HepG2 (cell line): ENCODE measurements around the gene JTB. TPM values are rescaled to one million over a fixed set of nuclear protein-coding genes. Genes with fewer than 3 reads are reported as not detected.
A peak's percentile ranks its signal among the peaks of the same experiment; 100 is the strongest.

ENCODE experiments used
- ATAC-seq: fragments of 200-7000 bp; cut with Tn5 transposase; 3 replicates; pipeline ENCODE4 v1.9.1; 2020; ENCODE audit warnings: mild to moderate bottlenecking, moderate library complexity
- BruUV-seq: library from RNA; stranded (reverse); fragments of 400-500 nt; replicated peaks from 2 replicates; lab custom pipeline; 2021; lab: Mats Ljungman, UMichigan
- CTCF ChIA-PET: fragments of 300-600 bp; formaldehyde crosslinking; extraction: SDS; loops from one replicate; lab custom pipeline; 2021; ENCODE audit warnings: low total read pairs, inconsistent platforms, low intra/inter-chr PET ratio; lab: Yijun Ruan, JAX
- POLR2A ChIA-PET: fragments of 350-600 bp; sonication (Branson Sonifier 250); formaldehyde crosslinking; loops from one replicate; lab custom pipeline; 2020; ENCODE audit warnings: antibody characterized with exemption, inconsistent platforms; lab: Yijun Ruan, JAX
- DNase-seq: peaks from one replicate; pipeline ENCODE4 v3.0.0-alpha.2; 2015; ENCODE audit warnings: low spot score
- FAIRE-seq: peaks from 3 replicates; lab custom pipeline; 2011; peaks lifted over from hg19 to GRCh38; lab: Jason Lieb, UNC
- H2AFZ ChIP-seq: one replicate; pipeline ENCODE4 v1.6.1; 2011; ENCODE audit warnings: low read length, inconsistent platforms
- H3K27ac ChIP-seq: fragments of 300-600 bp; 3 replicates; pipeline ENCODE4 v1.8.0; 2011; ENCODE audit warnings: mixed run types, mild to moderate bottlenecking, mixed read lengths, low read length, inconsistent platforms; ENCODE audit not compliant: insufficient read depth; ENCODE audit errors: extremely low read length
- H3K27me3 ChIP-seq, 2 experiments: fragments of 200-600 bp in 1 of 2; 2 replicates in 1 of 2; 3 replicates in 1 of 2; pipeline versions ENCODE4 v1.6.0 to v1.8.0; 2011; ENCODE audit warnings: low read length in 2 of 2, mild to moderate bottlenecking in 2 of 2, moderate library complexity in 2 of 2, inconsistent platforms in 1 of 2; ENCODE audit not compliant: insufficient read depth in 2 of 2, control insufficient read depth in 1 of 2
- H3K36me3 ChIP-seq, 2 experiments: fragments of 200-600 bp in 1 of 2; replicated peaks in 1 of 2; 2 replicates in 1 of 2; 3 replicates in 1 of 2; pipeline versions ENCODE4 v1.5.1 to v1.8.0; 2011; ENCODE audit warnings: low read length in 2 of 2, inconsistent platforms in 1 of 2; ENCODE audit not compliant: insufficient read depth in 2 of 2, control insufficient read depth in 1 of 2
- H3K4me1 ChIP-seq: 2 replicates; pipeline ENCODE4 v1.5.1; 2012; ENCODE audit warnings: low read length, inconsistent platforms; ENCODE audit not compliant: insufficient read depth
- H3K4me2 ChIP-seq: 2 replicates; pipeline ENCODE4 v1.6.0; 2011; ENCODE audit warnings: low read depth, low read length, inconsistent platforms
- H3K4me3 ChIP-seq, 3 experiments: fragments of 200-600 bp in 1 of 3; sonication (generic), shearing (Covaris generic) in 1 of 3; replicated peaks in 1 of 3; 2 replicates each; pipeline ENCODE4 v1.5.1; 2011 to 2016; ENCODE audit warnings: low read length in 3 of 3, inconsistent platforms in 2 of 3, low read depth in 2 of 3, mild to moderate bottlenecking in 2 of 3, control low read depth in 1 of 3, mixed read lengths in 1 of 3; ENCODE audit not compliant: insufficient read depth in 1 of 3
- H3K79me2 ChIP-seq: one replicate; pipeline ENCODE4 v1.6.1; 2011; ENCODE audit warnings: low read length, inconsistent platforms; ENCODE audit not compliant: insufficient read depth
- H3K9ac ChIP-seq: 2 replicates; pipeline ENCODE4 v1.6.0; 2011; ENCODE audit warnings: mild to moderate bottlenecking, low read depth, low read length, inconsistent platforms; ENCODE audit not compliant: insufficient read depth
- H3K9me3 ChIP-seq: 2 replicates; pipeline ENCODE4 v1.5.1; 2012; ENCODE audit warnings: mild to moderate bottlenecking, low read length
- H4K20me1 ChIP-seq: 2 replicates; pipeline ENCODE4 v1.6.0; 2011; ENCODE audit warnings: inconsistent platforms, mild to moderate bottlenecking, low read length, moderate library complexity; ENCODE audit not compliant: insufficient read depth
- AGO2 ChIP-seq: fragments of 200-400 bp; formaldehyde crosslinking; optimal IDR thresholded peaks from 2 replicates; pipeline ENCODE3; 2017; ENCODE audit warnings: mild to moderate bottlenecking, low read depth, low read length, moderate library complexity
- DNMT1 ChIP-seq: sonication (generic); formaldehyde crosslinking; IDR thresholded peaks from 2 replicates; pipeline ENCODE4 v1.5.1; 2020; ENCODE audit warnings: mild to moderate bottlenecking, missing genetic modification reagents
- ETV6 ChIP-seq: sonication (generic); formaldehyde crosslinking; conservative IDR thresholded peaks from 2 replicates; pipeline ENCODE4 v1.4.0; 2020; ENCODE audit warnings: missing genetic modification reagents
- FOXP1 ChIP-seq, 2 experiments: fragments of 450-650 bp in 1 of 2; IDR thresholded peaks; 2 replicates each; pipeline ENCODE4 v1.6.1; 2017 to 2018; ENCODE audit warnings: antibody characterized with exemption in 1 of 2
- SAP130 ChIP-seq: IDR thresholded peaks from 2 replicates; pipeline ENCODE4 v1.6.1; 2016; ENCODE audit warnings: low read depth
- SETDB1 ChIP-seq: sonication (generic); formaldehyde crosslinking; IDR thresholded peaks from 2 replicates; pipeline ENCODE4 v1.5.1; 2020; ENCODE audit warnings: missing genetic modification reagents, mild to moderate bottlenecking, borderline replicate concordance
- ZNF326 ChIP-seq: sonication (generic); formaldehyde crosslinking; IDR thresholded peaks from 2 replicates; pipeline ENCODE4 v1.4.0; 2020; ENCODE audit warnings: missing genetic modification reagents, borderline replicate concordance
- ZNF556 ChIP-seq: sonication (generic); formaldehyde crosslinking; IDR thresholded peaks from 2 replicates; pipeline ENCODE4 v1.4.0; 2020; ENCODE audit warnings: mild to moderate bottlenecking, missing genetic modification reagents, borderline replicate concordance
- ZSCAN9 ChIP-seq: IDR thresholded peaks from 2 replicates; pipeline ENCODE4 v1.6.1; 2016; ENCODE audit warnings: borderline replicate concordance
- WGBS: methylation state at CpG from one replicate; pipeline ENCODE4 v1.1.6; 2017; ENCODE audit warnings: low lambda C conversion rate; 5-methylcytosine and 5-hydroxymethylcytosine counted together
- in situ Hi-C: cut with HindIII; loops from 2 replicates; pipeline ENCODE4 v1.10.0; 2017; ENCODE audit warnings: low pct_unique_long_range_greater_than_20kb; ENCODE audit not compliant: extremely low pct_ligation_motif_present
- intact Hi-C: fragments of 100-400 bp; cut with micrococcal nuclease; formaldehyde crosslinking; loops from one replicate; pipeline ENCODE4 v1.10.0; 2022; ENCODE audit not compliant: unreplicated experiment
- polyA plus RNA-seq, 8 experiments: library from polyadenylated mRNA; depleted of rRNA in 3 of 8; stranded (reverse) in 7 of 8; unstranded in 1 of 8; fragments of >200 nt; fragmentation: Illumina TruSeq in 4 of 8; extraction: Trizol in 4 of 8; gene quantifications; 2 replicates each; pipeline versions ENCODE4 v1.2.1 to v1.2.3, GENCODE V29; 2011 to 2016; ENCODE audit warnings: low read depth in 4 of 8, missing spikeins in 1 of 8, mixed read lengths in 1 of 8; ENCODE audit not compliant: insufficient read depth in 1 of 8
- total RNA-seq, 5 experiments: library from RNA; depleted of rRNA; stranded (reverse); fragments of >200 nt; fragmentation: Illumina TruSeq; extraction: Trizol; gene quantifications; 2 replicates each; pipeline ENCODE4 v1.2.3, GENCODE V29; 2016; ENCODE audit warnings: low read depth in 1 of 5
- TF ChIP-seq, protein P1 (sequence below): sonication (generic); formaldehyde crosslinking; IDR thresholded peaks from 2 replicates; pipeline ENCODE4; 2020; ENCODE audit warnings: missing genetic modification reagents, mild to moderate bottlenecking, borderline replicate concordance
- TF ChIP-seq, protein P2 (sequence below): sonication (generic); formaldehyde crosslinking; IDR thresholded peaks from 2 replicates; pipeline ENCODE4 v1.4.0; 2020; ENCODE audit warnings: missing genetic modification reagents, borderline replicate concordance

The JTB gene
- total and polyA plus RNA-seq, 2 of the 13 experiments (the other 11 are each of a cell fraction or from before 2014, with no cell fraction given): 96.7 to 99.2 TPM

DNA sequence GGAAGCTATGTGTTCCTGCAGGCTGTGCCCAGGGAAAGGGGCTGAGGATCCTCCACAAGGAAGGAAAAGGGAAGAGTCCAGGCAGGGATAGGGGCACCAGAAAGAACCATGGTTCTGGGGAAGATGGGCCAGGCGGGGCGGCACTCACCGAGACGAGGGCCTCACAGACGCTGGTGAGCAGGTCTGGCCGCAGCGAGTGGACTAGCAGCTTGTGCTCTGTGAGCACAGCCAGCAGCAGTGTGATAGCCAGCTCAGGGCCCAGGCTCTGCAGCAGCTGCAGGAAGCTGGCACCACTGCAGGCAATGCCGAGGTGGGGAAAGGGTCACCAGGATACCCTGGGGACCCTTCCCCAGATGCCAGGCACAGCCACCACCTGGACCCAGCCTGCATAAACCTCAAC is 36.7 kb downstream of the JTB start:
- 94% methylated on average over 7 of the region's 8 CpGs for WGBS
- CTCF ChIA-PET: no interaction called here
- intact Hi-C loops (no loop called here), in situ Hi-C loops (loop anchor here (10.0 kb wide), 1 partner anchor 116 kb away; no protein-coding TSS in a partner anchor)
- POLR2A ChIA-PET: interaction anchor here (1.3 kb wide), 1 partner anchor 17 kb away, joined by 3 read pairs; no protein-coding TSS in a partner anchor
- Histone ChIP-seq H3K4me1 (peaks cover 31% of the 10 kb centered on the region), H3K27ac (no peak overlapping the region), H3K9ac (no peak overlapping the region), H3K9me3 (no peaks in the 10 kb centered on the region), H3K4me2 (no peak overlapping the region), H2AFZ (no peak overlapping the region), H3K79me2 (peaks cover 11% of the 10 kb centered on the region), H4K20me1 (no peaks in the 10 kb centered on the region), H3K27me3 (no peaks in the 10 kb centered on the region)
- BruUV-seq: no TSS peak
- DNase-seq (no peak), FAIRE-seq (no peak), ATAC-seq (no peak)
- TF ChIP-seq ZNF326 (CRISPR knock-in tag): no peak
- TF ChIP-seq, protein P1, sequence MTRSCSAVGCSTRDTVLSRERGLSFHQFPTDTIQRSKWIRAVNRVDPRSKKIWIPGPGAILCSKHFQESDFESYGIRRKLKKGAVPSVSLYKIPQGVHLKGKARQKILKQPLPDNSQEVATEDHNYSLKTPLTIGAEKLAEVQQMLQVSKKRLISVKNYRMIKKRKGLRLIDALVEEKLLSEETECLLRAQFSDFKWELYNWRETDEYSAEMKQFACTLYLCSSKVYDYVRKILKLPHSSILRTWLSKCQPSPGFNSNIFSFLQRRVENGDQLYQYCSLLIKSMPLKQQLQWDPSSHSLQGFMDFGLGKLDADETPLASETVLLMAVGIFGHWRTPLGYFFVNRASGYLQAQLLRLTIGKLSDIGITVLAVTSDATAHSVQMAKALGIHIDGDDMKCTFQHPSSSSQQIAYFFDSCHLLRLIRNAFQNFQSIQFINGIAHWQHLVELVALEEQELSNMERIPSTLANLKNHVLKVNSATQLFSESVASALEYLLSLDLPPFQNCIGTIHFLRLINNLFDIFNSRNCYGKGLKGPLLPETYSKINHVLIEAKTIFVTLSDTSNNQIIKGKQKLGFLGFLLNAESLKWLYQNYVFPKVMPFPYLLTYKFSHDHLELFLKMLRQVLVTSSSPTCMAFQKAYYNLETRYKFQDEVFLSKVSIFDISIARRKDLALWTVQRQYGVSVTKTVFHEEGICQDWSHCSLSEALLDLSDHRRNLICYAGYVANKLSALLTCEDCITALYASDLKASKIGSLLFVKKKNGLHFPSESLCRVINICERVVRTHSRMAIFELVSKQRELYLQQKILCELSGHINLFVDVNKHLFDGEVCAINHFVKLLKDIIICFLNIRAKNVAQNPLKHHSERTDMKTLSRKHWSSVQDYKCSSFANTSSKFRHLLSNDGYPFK (CRISPR knock-in tag): no peak
- TF ChIP-seq AGO2: peak; percentile 34
- TF ChIP-seq, all 625 proteins: peak for 1
- no peak overlapping the region for H3K4me3 ChIP-seq
- H3K36me3 ChIP-seq: peaks cover 19 to 53% of the 10 kb centered on the region in 2 experiments

DNA sequence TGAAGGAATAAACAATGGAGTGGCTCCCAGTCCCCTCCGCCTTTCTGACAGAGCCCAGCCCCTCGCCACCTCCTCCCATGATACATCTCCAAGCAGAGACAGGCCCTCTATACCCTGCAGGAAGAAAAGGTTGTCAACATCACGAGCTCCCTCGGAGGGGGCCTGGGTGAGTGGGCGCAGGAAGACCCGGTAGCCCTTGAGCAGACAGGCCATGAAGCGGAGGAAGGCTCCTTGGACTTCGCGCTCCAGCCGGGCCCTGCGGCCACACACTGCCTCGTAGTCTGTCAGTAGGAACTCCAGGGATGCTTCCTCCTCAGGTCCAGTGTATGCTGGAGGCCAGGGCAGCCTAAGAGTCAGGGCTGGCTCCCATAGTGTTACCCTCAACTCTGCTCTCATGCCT is 38.0 kb downstream of the JTB start:
- no peaks in the 10 kb centered on the region for H4K20me1 ChIP-seq
- no TSS peak for BruUV-seq
- no peak overlapping the region for H3K4me3 ChIP-seq
- H3K9ac ChIP-seq: no peak overlapping the region
- peaks cover 19% of the 10 kb centered on the region for H3K4me1 ChIP-seq
- no peaks in the 10 kb centered on the region for H3K27me3 ChIP-seq
- H3K9me3 ChIP-seq: no peaks in the 10 kb centered on the region
- in situ Hi-C loops (no loop called here), intact Hi-C loops (no loop called here)
- DNase-seq: no peak
- ChIA-PET CTCF (no interaction called here), POLR2A (interaction anchor here (0.6 to 1.8 kb wide), 5 partner anchors 10 to 28 kb away, joined by 3 to 5 read pairs (median 4); partner anchors contain the start of gene CREB3L4)
- no peak overlapping the region for H2AFZ ChIP-seq
- ATAC-seq: no peak
- no peak overlapping the region for H3K4me2 ChIP-seq
- H3K79me2 ChIP-seq: peaks cover under 1% of the 10 kb centered on the region
- H3K27ac ChIP-seq: no peak overlapping the region
- over 99% methylated on average over 12 of the region's 12 CpGs for WGBS
- FAIRE-seq: no peak
- peaks cover 23 to 56% of the 10 kb centered on the region in 2 experiments for H3K36me3 ChIP-seq
- no peak for TF ChIP-seq DNMT1 (CRISPR knock-in tag)
- no peak for TF ChIP-seq ZNF556 (CRISPR knock-in tag)
- no peak for TF ChIP-seq SETDB1 (CRISPR knock-in tag)
- TF ChIP-seq, protein P2, sequence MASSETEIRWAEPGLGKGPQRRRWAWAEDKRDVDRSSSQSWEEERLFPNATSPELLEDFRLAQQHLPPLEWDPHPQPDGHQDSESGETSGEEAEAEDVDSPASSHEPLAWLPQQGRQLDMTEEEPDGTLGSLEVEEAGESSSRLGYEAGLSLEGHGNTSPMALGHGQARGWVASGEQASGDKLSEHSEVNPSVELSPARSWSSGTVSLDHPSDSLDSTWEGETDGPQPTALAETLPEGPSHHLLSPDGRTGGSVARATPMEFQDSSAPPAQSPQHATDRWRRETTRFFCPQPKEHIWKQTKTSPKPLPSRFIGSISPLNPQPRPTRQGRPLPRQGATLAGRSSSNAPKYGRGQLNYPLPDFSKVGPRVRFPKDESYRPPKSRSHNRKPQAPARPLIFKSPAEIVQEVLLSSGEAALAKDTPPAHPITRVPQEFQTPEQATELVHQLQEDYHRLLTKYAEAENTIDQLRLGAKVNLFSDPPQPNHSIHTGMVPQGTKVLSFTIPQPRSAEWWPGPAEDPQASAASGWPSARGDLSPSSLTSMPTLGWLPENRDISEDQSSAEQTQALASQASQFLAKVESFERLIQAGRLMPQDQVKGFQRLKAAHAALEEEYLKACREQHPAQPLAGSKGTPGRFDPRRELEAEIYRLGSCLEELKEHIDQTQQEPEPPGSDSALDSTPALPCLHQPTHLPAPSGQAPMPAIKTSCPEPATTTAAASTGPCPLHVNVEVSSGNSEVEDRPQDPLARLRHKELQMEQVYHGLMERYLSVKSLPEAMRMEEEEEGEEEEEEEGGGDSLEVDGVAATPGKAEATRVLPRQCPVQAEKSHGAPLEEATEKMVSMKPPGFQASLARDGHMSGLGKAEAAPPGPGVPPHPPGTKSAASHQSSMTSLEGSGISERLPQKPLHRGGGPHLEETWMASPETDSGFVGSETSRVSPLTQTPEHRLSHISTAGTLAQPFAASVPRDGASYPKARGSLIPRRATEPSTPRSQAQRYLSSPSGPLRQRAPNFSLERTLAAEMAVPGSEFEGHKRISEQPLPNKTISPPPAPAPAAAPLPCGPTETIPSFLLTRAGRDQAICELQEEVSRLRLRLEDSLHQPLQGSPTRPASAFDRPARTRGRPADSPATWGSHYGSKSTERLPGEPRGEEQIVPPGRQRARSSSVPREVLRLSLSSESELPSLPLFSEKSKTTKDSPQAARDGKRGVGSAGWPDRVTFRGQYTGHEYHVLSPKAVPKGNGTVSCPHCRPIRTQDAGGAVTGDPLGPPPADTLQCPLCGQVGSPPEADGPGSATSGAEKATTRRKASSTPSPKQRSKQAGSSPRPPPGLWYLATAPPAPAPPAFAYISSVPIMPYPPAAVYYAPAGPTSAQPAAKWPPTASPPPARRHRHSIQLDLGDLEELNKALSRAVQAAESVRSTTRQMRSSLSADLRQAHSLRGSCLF (CRISPR knock-in tag): no peak
- TF ChIP-seq ETV6 (CRISPR knock-in tag): no peak
- no peak for TF ChIP-seq FOXP1 (IDR thresholded peaks at IDR 0.05)
- no peak for TF ChIP-seq FOXP1 (CRISPR knock-in tag; IDR thresholded peaks at IDR 0.05)
- TF ChIP-seq SAP130 (CRISPR knock-in tag): no peak
- TF ChIP-seq ZSCAN9 (CRISPR knock-in tag): no peak
